GM12891 (cell line): ENCODE measurements around the gene SV2C.
"Not testable (repeated sequence)": the region's sequence is repeated elsewhere in the genome, so short reads cannot be mapped to it uniquely, and the experiment has no call there.

ENCODE experiments used
- DNase-seq: peaks from one replicate; pipeline ENCODE4 v3.0.0; 2011; ENCODE audit warnings: low spot score; ENCODE audit not compliant: insufficient read length
- FAIRE-seq: peaks from 2 replicates; lab custom pipeline; 2011; peaks lifted over from hg19 to GRCh38; lab: Jason Lieb, UNC
- PAX5 ChIP-seq: IDR thresholded peaks from 2 replicates; pipeline ENCODE4 v1.6.1; 2011; ENCODE audit warnings: low read length, moderate library complexity, mild to moderate bottlenecking; ENCODE audit not compliant: insufficient read depth, severe bottlenecking
- POLR2A ChIP-seq: IDR thresholded peaks from 2 replicates; pipeline ENCODE4 v1.6.1; 2011; ENCODE audit warnings: low read depth, low read length, control low read depth
- POLR2AphosphoS5 ChIP-seq: IDR thresholded peaks from 2 replicates; pipeline ENCODE4 v1.6.1; 2011; ENCODE audit warnings: low read depth, low read length, control low read depth
- POU2F2 ChIP-seq: IDR thresholded peaks from 2 replicates; pipeline ENCODE4 v1.6.1; 2011; ENCODE audit warnings: low read depth, mild to moderate bottlenecking, control low read depth, low read length, moderate library complexity
- SPI1 ChIP-seq: IDR thresholded peaks from 2 replicates; pipeline ENCODE4 v1.6.1; 2011; ENCODE audit warnings: low read depth, low read length, control low read depth
- TAF1 ChIP-seq: IDR thresholded peaks from 2 replicates; pipeline ENCODE4 v1.6.1; 2011; ENCODE audit warnings: low read depth, low read length, control low read depth

SV2C gene

DNA sequence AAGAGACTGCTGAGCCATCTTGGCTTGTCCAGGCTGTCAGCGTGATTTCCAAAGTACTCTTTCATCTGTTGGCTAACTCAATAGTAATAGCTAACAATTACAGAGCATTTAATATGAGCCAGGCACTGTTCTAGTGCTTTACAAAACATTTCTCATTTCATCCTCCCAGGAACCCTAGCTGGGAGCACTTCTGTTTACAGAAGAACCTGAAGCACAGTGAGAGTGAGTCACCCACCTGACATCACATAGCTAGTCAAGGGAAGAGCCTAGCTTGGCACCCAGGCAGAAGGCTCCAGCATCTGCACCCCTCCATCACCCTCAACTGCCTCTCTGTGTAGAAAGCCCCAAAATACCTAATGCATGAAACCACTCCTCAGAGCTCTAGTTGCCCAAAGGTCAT, 262.4 kb downstream of the SV2C start:
- no peak for TF ChIP-seq TAF1
- TF ChIP-seq POLR2A = no peak
- TF ChIP-seq POLR2AphosphoS5 = no peak
- TF ChIP-seq POU2F2 = no peak
- TF ChIP-seq PAX5 = no peak
- no peak for TF ChIP-seq SPI1
- DNase-seq (no peak), FAIRE-seq (no peak)

DNA sequence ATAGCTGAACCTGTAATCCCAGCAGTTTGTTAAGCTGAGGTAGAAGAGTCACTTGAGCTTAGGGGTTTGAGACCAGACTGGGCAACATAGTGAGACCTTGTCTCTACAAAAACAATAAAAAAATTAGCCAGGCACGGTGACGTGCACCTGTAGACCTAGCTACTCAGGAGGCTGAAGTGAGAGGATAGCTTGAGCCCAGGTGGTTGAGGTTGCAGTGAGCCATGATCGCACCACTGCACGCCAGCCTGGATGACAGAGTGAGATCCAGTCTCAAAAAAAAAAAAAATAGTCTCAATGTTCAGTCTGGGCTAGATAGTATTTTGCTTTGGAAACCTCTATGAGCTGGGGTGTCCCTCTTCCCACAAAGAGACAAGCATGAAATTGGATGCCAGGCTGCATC, 268.0 kb downstream of the SV2C start:
- TF ChIP-seq POU2F2 (no peak), PAX5 (no peak)
- DNase-seq = no peak
- FAIRE-seq = no peak

- FAIRE-seq = peak; percentile 97
- TF ChIP-seq POLR2A (no peak), POU2F2 (peak; percentile 96), PAX5 (peak; percentile 85)
- DNase-seq = peak; percentile 43
Observed at GRCh38 chr5:76351577-76351976, 268.4 kb downstream of the SV2C start.

DNA sequence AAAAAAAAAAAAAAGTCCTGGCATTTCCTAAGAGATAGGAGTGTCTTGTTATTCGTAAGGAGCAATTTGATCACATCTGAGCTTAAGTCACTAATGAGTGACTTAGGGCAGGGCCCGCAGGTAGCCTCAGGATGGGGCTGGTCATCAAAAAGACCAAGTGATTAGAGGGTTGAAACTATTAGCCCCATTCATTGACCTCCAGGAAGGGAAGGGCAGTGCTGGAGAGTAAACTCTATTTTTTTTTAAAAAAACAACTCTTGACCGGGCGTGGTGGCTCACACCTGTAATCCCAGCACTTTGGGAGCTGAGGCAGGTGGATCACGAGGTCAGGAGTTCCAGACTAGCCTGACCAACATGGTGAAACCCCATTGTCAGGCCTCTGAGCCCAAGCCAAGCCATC, 273.7 kb downstream of the SV2C start:
- FAIRE-seq (no peak), DNase-seq (no peak)
- TF ChIP-seq POLR2AphosphoS5 (no peak), POU2F2 (no peak), PAX5 (no peak)

GRCh38 chr5:76363352-76364225, 280.4 kb downstream of the SV2C start:
- TF ChIP-seq POLR2A = no peak
- no peak for TF ChIP-seq POU2F2
- DNase-seq = no peak
- FAIRE-seq = no peak

GRCh38 chr5:76364226-76364589, 281.0 kb downstream of the SV2C start:
- DNase-seq (no peak), FAIRE-seq (no peak)
- no peak for TF ChIP-seq PAX5
- no peak for TF ChIP-seq POU2F2
- no peak for TF ChIP-seq POLR2A
- TF ChIP-seq SPI1 = no peak
- no peak for TF ChIP-seq POLR2AphosphoS5
- no peak for TF ChIP-seq TAF1

DNA sequence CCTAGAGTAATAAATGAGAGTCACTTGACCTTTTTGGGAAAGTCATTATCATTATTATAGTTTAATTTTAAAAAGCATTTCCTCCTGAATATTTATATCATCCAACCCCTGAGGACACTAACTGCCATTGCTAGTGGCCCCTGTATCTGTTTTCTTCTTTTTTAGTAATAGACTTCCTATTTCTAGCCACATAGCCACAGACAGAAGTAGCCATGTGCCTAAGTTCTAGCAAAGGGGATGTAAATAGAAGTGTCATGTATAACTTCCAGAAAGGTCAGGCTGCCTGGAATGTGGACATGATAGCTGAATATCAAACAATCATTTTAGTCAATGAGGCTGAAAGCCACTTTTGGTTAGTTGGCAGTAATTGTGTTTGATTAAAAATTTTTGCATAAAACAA, 282.4 kb downstream of the SV2C start:
- DNase-seq = no peak
- FAIRE-seq = no peak
- no peak for TF ChIP-seq POU2F2

- no peak for TF ChIP-seq POU2F2
- no peak for TF ChIP-seq TAF1
- TF ChIP-seq SPI1 = no peak
- no peak for TF ChIP-seq POLR2AphosphoS5
- no peak for TF ChIP-seq PAX5
- no peak for TF ChIP-seq POLR2A
- no peak for FAIRE-seq
- DNase-seq = no peak
Observed at GRCh38 chr5:76366596-76366995, 283.4 kb downstream of the SV2C start.

DNA sequence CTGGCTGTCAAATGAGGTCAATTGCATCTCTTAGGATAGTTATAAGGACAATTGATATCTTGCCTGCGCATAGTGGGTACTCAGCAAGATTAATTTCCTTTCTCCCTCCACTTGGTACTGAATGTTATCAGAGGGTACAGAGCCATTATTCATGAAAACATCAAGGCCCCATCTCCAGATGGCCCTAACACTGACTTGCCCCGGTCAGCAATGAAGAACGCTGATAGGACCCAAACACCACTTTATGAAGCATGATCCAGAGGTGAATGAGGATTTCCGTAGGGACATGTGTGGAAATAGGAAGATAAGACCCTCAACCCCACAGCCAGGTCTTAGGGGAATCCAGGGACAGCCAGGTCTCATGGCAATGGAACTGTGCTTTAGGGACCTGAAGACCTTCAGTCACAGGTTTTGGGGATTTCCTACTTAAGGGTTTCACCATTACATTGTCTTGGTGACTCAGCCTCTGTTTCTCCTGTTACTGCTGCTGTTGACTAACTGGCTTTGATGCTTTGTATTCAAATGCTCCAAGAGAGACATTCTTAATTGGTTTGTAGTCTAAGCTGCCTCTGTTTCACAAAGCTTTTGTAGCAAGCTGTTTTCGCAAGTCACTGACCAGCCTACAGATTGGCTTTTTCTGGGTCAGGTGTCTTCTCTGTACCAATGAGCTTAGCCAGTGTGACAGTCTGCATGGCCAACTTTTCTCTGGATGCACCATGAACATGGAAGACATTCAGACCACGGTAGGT, 284.6 kb downstream of the SV2C start:
- peak; percentile 37; the same call in 1 of the 2 replicates for TF ChIP-seq POU2F2
- no peak for TF ChIP-seq TAF1
- TF ChIP-seq SPI1 = no peak
- TF ChIP-seq PAX5 = no peak
- TF ChIP-seq POLR2A = no peak
- no peak for TF ChIP-seq POLR2AphosphoS5
- DNase-seq (no peak), FAIRE-seq (peak; percentile 13)

DNA sequence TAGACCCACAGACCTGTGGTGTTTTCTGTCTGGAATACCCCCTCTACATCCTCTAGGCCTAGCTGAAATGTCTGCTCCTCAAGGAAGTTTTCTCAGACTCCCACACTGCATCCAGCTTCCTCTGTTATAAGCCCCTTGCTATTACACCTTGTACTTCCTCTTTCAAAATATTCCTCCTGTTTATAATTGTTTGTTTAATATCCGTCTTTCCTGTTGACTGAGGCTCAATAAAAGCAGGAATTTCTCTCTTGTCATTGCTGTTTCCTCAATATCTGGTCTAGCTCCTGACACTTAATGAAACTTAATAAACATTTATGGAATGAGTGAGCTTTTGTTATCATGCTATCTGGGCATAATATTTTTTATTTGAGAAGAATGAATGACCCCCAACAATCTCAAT, 285.8 kb downstream of the SV2C start:
- no peak for DNase-seq
- no peak for FAIRE-seq
- TF ChIP-seq POLR2AphosphoS5 = no peak
- TF ChIP-seq POLR2A = no peak
- TF ChIP-seq SPI1 = no peak
- TF ChIP-seq POU2F2 = no peak
- TF ChIP-seq PAX5 = no peak
- TF ChIP-seq TAF1 = no peak

- not testable (repeated sequence) for FAIRE-seq, DNase-seq
Observed at GRCh38 chr5:76369668-76370067, 286.5 kb downstream of the SV2C start.
